HG03060 (cell line): ENCODE measurements around the gene DOCK8.
A peak's percentile ranks its signal among the peaks of the same experiment; 100 is the strongest.
"Not testable (repeated sequence)": the region's sequence is repeated elsewhere in the genome, so short reads cannot be mapped to it uniquely, and the experiment has no call there.

Experiments used
- ATAC-seq: cut with Tn5 transposase; IDR thresholded peaks from one replicate; pipeline ENCODE4 v1.9.1; 2021; ENCODE audit warnings: low read depth, moderate number of reproducible peaks; ENCODE audit not compliant: unreplicated experiment

The DOCK8 gene

GRCh38 chr9:404234-404633 lies 189.6 kb downstream of the DOCK8 start:
- ATAC-seq = no peak

- ATAC-seq = no peak
Measured at GRCh38 chr9:405341-405740, 190.7 kb downstream of the DOCK8 start.

DNA sequence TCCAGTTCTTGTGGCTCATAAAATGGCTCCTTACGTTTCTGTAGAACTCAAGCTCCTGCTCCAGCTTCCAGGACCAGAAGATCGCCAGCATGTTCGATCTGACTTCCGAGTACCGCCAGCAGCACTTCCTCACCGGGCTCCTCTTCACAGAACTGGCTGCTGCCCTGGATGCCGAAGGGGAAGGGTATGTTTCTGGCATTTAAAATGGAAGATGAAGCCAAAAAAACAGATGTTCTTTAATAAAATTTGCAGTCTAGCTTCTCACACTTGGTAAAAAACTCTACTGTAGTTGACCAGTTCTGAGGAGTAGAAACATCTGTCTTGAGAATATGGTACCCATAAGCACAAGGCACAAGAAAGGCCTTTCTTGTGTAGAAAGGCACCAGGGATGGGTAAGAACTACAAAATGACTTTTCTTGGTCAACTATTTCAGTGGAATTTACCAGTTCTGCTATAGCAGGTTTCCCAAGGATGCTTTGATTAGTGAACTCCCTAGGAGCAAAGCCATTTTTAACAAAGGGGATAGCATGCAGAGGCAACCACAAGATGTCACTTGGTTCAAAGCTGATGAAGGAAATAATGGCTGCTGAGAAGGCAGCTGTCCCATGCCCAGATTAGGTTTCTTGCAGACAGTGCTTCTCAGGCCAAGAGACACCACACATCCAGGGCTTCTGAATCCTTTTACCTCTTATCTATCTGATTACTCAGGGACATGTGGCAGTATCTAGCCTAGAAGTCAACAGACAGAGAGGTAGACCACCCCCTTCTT lies 192.4 kb downstream of the DOCK8 start:
- no peak for ATAC-seq

- not testable (repeated sequence) for ATAC-seq
Measured at GRCh38 chr9:409655-410054, 195.0 kb downstream of the DOCK8 start.

- ATAC-seq = no peak
Measured at GRCh38 chr9:414595-414994, 199.9 kb downstream of the DOCK8 start.

- no peak for ATAC-seq
Measured at GRCh38 chr9:419571-420171, 205.0 kb downstream of the DOCK8 start.

GRCh38 chr9:421896-422295 lies 207.2 kb downstream of the DOCK8 start:
- ATAC-seq = no peak

- ATAC-seq = no peak
Measured at GRCh38 chr9:426264-426663, 211.6 kb downstream of the DOCK8 start.

DNA sequence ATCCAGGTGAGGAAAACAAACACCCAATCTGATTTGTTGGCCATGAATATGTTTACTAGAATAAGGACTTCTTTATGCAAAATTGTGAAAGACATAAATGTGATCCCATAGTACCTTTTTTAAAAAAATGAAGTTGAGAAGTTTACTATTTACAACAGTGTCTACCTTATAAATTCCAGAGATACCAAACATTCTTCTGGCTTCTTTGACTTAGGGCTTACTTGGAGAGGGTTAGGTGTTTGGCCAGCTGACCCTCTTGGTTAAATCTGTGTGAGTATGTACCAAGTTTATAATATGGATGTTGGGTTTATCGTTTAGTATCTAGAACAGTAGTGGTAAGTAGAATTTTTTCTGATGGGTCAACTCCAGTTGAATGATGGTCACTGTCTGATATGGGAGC lies 212.3 kb downstream of the DOCK8 start:
- no peak for ATAC-seq

GRCh38 chr9:431701-432100 lies 217.0 kb downstream of the DOCK8 start:
- ATAC-seq = no peak

- ATAC-seq = no peak
Measured at GRCh38 chr9:436482-436881, 221.8 kb downstream of the DOCK8 start.

DNA sequence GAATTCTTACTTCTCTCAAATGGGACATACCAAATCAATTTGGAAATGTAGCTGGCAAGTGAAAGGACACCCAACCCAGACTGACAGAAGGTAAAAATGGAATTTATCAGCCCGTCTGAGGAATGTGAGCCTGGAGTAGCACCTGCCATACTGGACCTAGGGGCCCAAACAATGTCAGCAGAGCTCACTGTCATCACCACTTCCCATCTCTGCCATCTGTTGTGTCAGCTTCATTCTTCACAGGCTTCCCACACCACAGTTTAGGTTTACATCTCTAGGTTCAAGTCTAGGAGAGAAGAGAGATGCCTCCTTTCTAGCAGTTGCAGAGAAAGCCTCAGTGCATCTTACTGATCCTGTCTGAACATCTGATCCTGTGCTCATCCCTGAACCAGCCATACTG lies 222.4 kb downstream of the DOCK8 start:
- no peak for ATAC-seq

DNA sequence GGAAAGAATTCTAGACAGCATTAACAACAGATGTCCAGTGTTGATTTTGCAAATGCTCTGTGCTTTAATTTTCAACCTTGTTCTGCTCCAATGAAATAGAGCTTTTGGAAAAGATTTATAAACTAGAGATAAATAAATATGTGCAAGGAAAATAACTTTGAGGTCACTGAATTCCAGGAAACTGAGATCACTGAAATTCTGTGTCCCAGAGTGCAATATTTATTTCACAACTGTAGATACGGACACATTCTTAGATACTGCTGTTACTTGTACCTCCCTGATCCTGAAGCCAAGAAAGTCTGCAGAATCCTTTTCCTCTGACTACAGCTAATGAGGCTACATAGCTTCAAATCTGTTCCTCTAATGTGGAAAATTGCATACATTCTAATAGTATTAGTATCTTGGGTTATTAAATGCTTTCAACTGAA lies 222.9 kb downstream of the DOCK8 start:
- no peak for ATAC-seq

DNA sequence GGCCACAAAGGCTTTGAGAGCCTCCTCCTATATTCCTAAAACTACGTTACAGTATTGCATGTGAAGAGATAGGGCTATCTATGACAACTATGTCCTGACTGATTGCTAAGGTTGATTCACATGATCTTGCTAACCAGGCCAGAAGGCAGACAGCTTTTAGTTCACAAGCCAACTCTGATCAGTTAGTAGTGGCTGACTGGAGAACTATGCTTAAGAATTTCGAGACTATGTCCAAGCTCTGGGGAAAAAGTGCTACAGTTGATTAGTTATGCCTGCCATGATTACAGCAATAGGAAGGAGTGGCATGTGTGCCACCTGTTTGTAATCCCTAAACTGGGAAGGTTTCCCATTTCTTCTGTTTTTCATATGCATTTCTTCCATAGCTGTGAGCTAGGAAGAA lies 223.4 kb downstream of the DOCK8 start:
- no peak for ATAC-seq

GRCh38 chr9:438961-439768 lies 224.5 kb downstream of the DOCK8 start:
- no peak for ATAC-seq

- ATAC-seq = no peak
Measured at GRCh38 chr9:441126-441525, 226.5 kb downstream of the DOCK8 start.

- no peak for ATAC-seq
Measured at GRCh38 chr9:444528-444927, 229.9 kb downstream of the DOCK8 start.

- ATAC-seq = no peak
Measured at GRCh38 chr9:445033-445432, 230.4 kb downstream of the DOCK8 start.

- no peak for ATAC-seq
Measured at GRCh38 chr9:446074-446699, 231.5 kb downstream of the DOCK8 start.

DNA sequence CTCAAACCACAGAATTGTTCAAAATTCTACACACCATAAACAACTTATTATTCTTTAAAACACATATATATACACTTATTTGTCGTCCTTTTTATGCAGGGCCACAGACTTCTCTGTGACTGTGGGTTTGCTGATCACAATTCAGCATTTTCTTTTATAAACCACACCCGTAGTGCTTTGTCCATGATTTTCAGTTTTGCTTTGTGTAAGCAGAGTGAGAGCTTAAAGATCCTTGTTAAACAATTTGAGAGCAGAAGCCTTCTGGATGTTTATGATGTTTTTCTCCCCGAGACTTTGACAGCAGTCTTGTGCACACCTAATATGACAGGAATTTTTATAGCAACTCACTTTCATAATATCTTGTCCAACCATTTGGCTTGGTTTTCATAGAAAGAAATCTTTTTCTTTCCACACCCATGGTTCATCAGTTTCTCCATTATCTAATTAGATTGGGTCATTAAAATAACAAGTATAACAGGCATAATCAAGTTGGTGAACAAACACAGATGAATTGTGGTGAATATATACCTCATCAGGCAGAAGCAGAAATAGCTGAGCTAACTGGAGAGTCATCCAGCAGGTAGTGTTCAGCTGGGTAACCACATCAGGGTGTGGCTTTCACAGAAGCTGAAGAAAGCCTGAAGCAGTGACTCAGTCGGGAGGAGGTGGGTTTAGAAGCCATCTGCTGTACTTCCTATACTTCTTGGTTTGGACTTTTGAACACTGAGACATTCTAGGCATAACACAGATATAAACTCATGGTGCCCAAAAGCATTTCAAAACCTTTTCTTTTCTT lies 232.8 kb downstream of the DOCK8 start:
- peak; percentile 55 for ATAC-seq
